Measurements from ENCODE around the gene NLRP13. TPM values are rescaled to one million over a fixed set of nuclear protein-coding genes. Genes with fewer than 3 reads are reported as not detected.

Gene NLRP13
- total and polyA plus RNA-seq, 2 of the 8 experiments (the other 6 are each of a cell fraction or from before 2014, with no cell fraction given), result not detected

- Histone ChIP-seq H3K4me2 (ENCODE audit: insufficient read depth in 1 of 2, low read depth in 2 of 2, low read length in 2 of 2) (no peak overlapping the region), H4K20me1 (replicated peaks in 1 of 2; ENCODE audit: control insufficient read depth in 1 of 2, insufficient read depth in 2 of 2, low read length in 2 of 2) (no peaks in the 10 kb centered on the region)
- CTCF ChIA-PET (ENCODE audit: partially characterized antibody), result no interaction called here
These were observed 30.1 kb upstream of the NLRP13 start for GRCh38 chr19:55962186-55962585.

More at GRCh38 chr19:55962186-55962585, 30.1 kb upstream of the NLRP13 start:
- POLR2A ChIA-PET (ENCODE audit: partially characterized antibody), result no interaction called here
- no peaks in the 10 kb centered on the region for H3K23me2 ChIP-seq (ENCODE audit: low read depth, low read length)
- no peak overlapping the region for H3K14ac ChIP-seq (ENCODE audit: insufficient read length)
- H2BK15ac ChIP-seq (ENCODE audit: low read length), result no peak overlapping the region
- no peak overlapping the region for H3K56ac ChIP-seq (replicated peaks; ENCODE audit: insufficient read length, low read depth, low read length)
- TF ChIP-seq RXRA (IDR thresholded peaks at IDR 0.05; ENCODE audit: insufficient read depth, low read depth, low read length) (no peak), TCF12 (IDR thresholded peaks at IDR 0.05; ENCODE audit: low read depth, low read length) (no peak), SIX5 (IDR thresholded peaks at IDR 0.05; ENCODE audit: low read depth, low read length) (no peak), POLR2AphosphoS5 (IDR thresholded peaks at IDR 0.05; ENCODE audit: low read depth, low read length) (no peak), ASH2L (IDR thresholded peaks at IDR 0.05; ENCODE audit: low read length) (no peak)
- no peaks in the 10 kb centered on the region for H3K79me2 ChIP-seq (ENCODE audit: control insufficient read depth in 1 of 2, insufficient read depth in 2 of 2, low read length in 2 of 2)
- no peak overlapping the region for H4K91ac ChIP-seq (replicated peaks; ENCODE audit: insufficient read length, low read length)
- 91% methylated on average over 10 of the region's 10 CpGs; no CpG with 5 or more reads in 1 of the 2 experiments for WGBS, 2 experiments (ENCODE audit: extremely low coverage in 1 of 2, insufficient coverage in 1 of 2, insufficient read length in 1 of 2, insufficient replicate concordance in 2 of 2, low coverage in 1 of 2, low lambda C conversion rate in 2 of 2, missing lambda C conversion rate in 1 of 2)
- DNase-seq (ENCODE audit: low read depth in 1 of 2, low spot score in 2 of 2) (no peak), FAIRE-seq (no peak)
- H2BK20ac ChIP-seq (ENCODE audit: low read length), result no peak overlapping the region
- no peak overlapping the region for H3K23ac ChIP-seq (ENCODE audit: insufficient read length)
- H3K79me1 ChIP-seq (ENCODE audit: low read depth, low read length), result no peaks in the 10 kb centered on the region
- H3K9me3 ChIP-seq (ENCODE audit: insufficient read depth in 2 of 2, low read depth in 1 of 2, low read length in 1 of 2), result peaks cover 55 to 75% of the 10 kb centered on the region in 2 experiments
- H3K36me3 ChIP-seq (ENCODE audit: control insufficient read depth in 2 of 4, insufficient read depth in 4 of 4, low read length in 3 of 4), result no peaks in the 10 kb centered on the region; a peak in 1 of 8 replicates
- no peak overlapping the region for H2BK5ac ChIP-seq (ENCODE audit: low read depth, low read length)
- no peak overlapping the region for H3K18ac ChIP-seq (ENCODE audit: extremely low read depth, low read length)
- H2AK5ac ChIP-seq (ENCODE audit: low read depth, low read length), result no peak overlapping the region
- H3K27ac ChIP-seq (ENCODE audit: low read depth, low read length), result no peak overlapping the region
- H2AFZ ChIP-seq (ENCODE audit: low read length), result no peak overlapping the region
- H3K4me1 ChIP-seq (replicated peaks in 1 of 4; ENCODE audit: control insufficient read depth in 3 of 4, insufficient read depth in 4 of 4, low read length in 3 of 4), result no peaks in the 10 kb centered on the region
- H2BK120ac ChIP-seq (replicated peaks; ENCODE audit: low read depth, low read length), result no peak overlapping the region
- no peaks in the 10 kb centered on the region for H3K27me3 ChIP-seq (replicated peaks in 1 of 4; ENCODE audit: control insufficient read depth in 3 of 4, extremely low read depth in 1 of 4, insufficient read depth in 3 of 4, low read length in 3 of 4)
- no peak overlapping the region for H2BK12ac ChIP-seq (ENCODE audit: low read depth, low read length)
- H4K5ac ChIP-seq (ENCODE audit: insufficient read length, low read depth, low read length), result no peak overlapping the region
- H3K9ac ChIP-seq (replicated peaks in 1 of 4; ENCODE audit: extremely low read depth in 1 of 4, low read depth in 3 of 4, low read length in 3 of 4), result no peak overlapping the region
- H4K8ac ChIP-seq (ENCODE audit: extremely low read depth, insufficient read depth, low read length), result no peak overlapping the region
- no peak overlapping the region for H3K4ac ChIP-seq (replicated peaks; ENCODE audit: insufficient read length, low read depth, low read length)
- H3K4me3 ChIP-seq (ENCODE audit: extremely low read depth in 1 of 4, insufficient read depth in 2 of 4, low read depth in 3 of 4, low read length in 4 of 4), result no peak overlapping the region

Data from H1 (cell line).